Hematopoietic multipotent progenitor cell (in vitro differentiated cells): ENCODE data around the gene TMEM135. TPM values are rescaled to one million over a fixed set of nuclear protein-coding genes. Genes with fewer than 3 reads are reported as not detected.

ENCODE experiments used
- DNase-seq, 3 donors: peaks; one replicate each; pipeline ENCODE4 v3.0.0-alpha.2; 2011 to 2015; ENCODE audit warnings: low read depth in 2 of 3, low spot score in 2 of 3
- total RNA-seq: library from RNA; depleted of rRNA; stranded (reverse); fragments of >200 nt; gene quantifications from one replicate; pipeline ENCODE4 v1.2.3, GENCODE V29; 2012

The TMEM135 gene
- total RNA-seq, 1 donor: 8.3 TPM

DNA sequence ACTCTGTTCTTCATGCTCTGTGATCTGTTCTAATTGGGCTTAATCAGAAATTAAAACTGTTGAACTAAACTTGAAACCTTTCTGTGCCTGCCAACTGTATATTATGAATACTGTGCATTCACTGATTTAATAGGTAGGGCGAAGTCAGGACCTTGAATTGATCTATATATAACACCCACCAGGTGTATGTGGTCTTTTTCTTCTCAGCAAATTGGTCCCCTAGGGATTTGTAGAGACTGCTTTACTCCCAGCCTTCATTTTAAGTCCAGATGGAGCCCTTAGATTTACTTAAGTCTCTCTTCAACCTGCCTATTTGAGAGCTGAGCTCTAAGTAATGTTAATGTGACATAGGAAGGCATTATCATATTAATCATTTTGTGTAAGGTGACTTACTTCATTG, 257.5 kb downstream of the TMEM135 start:
- no peak for DNase-seq

DNA sequence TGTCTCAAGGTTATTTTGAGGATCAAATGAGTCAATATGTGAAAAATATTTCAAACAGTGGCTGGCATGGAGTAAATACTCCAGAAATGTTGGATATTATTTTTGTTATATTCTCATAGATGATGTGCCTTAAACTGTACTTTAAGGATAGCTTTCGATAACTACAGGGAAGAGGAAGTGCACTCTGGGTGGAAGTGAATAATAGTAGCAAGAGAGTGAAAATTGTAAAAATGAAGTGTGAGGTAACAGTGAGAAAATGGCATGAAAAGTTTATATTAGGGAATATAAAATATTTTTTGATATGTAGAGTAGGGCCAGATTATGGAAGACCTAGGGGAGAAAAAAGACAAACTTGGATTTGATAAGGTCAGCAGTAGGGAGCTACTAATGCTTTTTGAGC, 258.9 kb downstream of the TMEM135 start:
- no peak for DNase-seq

DNA sequence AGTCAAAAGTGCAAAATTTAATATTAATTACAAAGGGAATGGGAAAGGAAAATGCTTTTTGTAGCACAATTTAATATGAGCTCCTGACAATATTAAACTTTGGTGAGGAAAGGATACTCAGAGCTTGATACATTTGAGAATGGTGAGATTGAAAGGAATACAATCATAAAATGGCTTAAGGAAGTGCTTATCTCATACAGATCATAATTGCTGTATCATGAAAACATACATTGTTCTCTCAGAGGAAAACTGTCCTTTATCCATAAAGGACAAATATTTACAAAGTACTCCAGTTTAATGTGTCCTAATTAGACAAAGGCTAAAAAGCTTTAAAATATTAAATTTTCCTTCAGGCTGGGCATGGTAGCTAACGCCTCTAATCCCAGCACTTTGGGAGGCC, 260.4 kb downstream of the TMEM135 start:
- DNase-seq: no peak

DNA sequence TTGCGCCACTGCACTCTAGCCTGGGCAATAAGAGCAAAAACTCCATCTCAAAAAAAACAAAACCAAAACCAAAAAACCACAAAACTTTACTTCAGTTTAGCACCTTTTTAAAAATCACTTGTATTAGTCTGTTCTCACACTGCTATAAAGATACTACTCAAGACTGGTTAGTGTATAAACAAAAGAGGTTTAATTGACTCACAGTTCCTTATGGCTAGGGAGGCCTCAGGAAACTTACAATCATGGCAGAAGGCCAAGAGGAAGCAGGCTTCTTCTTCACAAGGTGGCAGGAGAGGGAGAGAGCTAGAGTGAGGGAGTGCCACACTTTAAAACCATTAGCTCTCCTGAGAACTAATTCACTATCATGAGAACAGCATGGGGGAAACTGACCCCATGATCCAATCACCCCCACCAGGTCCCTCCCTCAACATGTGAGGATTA, 261.3 kb downstream of the TMEM135 start:
- peak in 2 of 3 donors; percentile 2 to 9 for DNase-seq

DNA sequence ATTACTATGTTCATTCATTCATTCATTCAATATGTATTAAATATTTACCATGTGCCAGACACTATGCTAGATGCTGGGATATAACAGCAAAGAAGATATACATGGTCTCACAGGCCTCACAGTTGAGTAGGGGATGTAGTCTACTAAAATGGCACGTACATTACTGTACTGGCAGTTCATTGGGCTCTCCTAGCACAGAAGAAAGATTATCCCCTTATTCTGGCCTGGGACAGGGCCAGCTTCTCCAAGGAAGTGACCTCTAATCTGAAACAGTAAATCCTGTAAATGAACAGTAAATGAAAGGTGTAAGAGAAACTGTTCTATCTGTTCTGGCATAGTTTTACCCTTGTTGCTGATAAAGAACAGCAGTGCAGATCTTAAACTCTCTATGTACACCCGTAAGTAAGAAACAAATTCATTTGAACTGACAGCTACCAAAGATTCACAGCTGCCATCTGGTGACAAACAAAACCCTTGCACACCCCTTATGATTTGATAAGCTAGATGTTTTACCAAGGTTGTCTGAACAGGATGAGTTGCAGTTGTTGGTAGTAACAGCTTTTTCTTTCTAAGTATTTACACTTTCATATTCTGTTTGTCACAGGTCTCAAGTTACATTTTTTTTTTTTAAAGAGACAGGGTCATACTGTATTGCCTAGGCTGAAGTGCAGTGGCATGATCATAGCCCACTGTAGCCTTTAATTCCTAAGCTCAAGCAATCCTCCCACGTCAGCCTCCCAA, 263.1 kb downstream of the TMEM135 start:
- peak in 2 of 3 donors; percentile 1 to 21 for DNase-seq

DNA sequence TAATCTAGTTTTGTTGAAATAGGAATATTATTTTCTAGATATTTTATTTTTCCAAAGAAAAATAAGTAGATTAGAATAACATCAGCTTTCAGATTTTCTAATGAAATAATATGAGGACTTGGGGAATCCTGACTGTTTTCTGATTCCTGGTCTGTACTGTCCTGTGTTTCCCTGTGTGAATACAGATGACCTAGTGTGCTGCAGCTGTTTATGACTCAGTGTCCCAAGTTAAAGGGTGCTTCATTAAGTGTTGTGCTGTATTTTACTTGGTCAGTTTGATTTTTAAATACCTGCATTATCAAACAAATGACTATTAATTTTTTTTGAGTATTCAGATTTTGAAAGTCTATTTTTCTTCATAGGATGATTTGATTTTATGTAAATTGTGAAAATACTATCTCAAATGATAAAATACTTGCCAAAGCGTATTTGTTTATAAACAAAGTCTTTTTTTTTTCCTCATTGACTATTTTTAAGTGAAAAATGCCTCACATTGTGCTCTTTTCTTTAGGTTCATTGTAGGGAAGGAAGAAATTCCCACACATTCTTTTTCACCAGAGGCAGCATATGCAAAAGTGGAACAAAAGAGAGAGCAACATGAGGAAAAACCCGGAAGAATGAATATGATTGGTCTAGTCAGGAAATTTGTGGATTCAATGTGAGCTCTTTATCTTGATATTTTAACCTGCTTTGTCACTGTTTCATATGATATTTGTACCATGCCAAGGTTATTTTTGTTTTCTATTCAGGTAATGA, 264.2 kb downstream of the TMEM135 start:
- DNase-seq: no peak

DNA sequence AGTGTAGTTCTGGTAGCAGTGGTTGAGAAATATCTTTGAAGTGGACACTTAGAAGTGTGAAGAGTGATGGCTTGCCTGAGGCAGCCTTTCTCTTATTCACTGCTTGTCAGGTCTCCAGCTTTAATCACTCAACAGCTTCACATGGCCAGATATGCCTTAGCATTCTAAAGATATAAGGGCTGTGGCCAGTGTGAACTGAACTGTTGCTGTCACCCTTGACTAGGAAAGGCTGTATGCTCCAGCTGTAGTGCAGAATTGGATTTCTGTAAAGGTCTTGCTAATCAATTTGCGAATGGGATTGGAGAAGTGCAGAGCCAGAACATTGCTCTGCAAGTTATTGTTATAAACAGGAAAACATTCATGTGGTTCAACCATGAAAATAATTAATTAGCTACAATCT, 266.7 kb downstream of the TMEM135 start:
- no peak for DNase-seq

DNA sequence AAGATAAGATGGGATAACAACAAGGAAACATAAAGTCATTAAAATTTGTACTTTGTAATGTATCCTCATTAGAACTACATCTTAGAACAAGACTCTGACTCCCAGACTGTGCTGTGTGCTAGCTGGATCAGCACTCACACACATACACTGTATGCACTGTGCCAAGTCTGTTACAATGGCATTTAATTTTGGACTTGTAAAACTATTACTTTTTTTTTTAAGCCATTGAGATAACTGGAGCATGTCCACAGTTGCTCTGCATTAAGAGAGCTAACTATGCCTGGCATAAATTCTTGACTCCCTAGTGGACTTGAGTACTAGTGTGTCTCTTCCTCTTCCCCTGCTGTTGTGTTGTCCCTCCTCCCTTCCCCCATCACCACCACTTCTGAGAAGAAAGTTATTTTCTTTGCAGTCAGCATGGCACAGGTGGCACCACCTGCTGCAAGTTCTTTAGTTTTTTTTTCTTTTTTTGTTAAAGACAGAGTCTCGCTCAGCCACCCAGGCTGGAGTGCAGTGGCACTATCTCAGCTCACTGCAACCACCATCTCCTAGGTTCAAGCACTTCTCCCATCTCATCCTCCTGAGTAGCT, 268.6 kb downstream of the TMEM135 start:
- DNase-seq: no peak

DNA sequence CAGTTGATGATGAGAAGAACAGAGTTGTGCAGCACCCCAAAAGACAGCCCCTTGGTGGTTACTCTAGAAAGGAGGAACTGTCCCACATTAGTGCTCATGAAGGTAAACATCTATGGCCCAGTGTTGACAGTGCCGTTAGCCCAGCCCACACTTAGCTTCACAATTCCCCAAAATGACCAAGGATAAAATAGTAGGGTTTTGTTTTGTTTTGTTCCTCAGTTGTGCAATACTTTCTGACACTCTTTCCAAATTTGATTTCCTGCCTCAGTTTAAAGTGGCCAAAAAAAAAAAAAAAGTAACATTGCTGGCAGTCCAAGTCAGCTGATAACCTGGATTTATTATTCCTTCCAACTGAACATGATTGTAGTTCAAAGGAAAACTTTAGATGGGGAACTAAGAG, 269.4 kb downstream of the TMEM135 start:
- DNase-seq: no peak

DNA sequence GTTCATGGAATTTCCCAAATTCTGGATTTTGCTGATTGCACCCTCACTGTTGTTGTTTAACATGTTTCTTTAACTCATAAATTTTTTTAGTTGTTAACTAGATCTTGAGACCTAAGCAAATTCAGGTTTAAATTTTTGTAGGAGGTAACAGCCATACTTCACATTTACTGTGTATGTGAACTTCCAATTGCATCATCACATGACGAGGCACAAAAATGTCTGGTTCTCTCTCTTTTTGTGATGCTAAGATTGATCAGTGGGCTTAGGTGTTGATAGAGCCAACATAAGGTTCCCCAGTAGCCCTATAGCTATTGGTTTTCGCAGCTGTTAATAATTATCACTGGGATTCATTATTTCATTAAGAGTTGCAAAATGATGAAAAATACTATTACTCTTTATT, 277.5 kb downstream of the TMEM135 start:
- no peak for DNase-seq

DNA sequence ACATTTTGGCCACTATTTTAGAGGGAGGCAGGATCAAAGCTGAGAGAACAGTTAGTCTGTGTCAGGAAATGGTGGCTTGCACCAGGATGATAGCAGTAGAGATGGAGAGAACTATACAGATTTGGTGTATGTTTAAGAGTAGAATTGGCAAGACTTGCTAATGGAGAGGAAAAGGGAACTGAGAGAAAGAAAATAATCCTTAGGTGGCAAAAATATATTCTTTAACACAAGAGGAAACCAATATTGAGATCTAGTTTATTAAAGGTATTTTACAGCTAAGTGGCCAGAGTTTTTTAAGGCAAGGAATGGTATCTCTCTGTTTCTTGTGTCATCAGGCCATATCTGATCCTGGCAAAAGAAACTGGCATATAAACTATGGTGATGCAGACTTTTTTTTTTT, 278.8 kb downstream of the TMEM135 start:
- no peak for DNase-seq

DNA sequence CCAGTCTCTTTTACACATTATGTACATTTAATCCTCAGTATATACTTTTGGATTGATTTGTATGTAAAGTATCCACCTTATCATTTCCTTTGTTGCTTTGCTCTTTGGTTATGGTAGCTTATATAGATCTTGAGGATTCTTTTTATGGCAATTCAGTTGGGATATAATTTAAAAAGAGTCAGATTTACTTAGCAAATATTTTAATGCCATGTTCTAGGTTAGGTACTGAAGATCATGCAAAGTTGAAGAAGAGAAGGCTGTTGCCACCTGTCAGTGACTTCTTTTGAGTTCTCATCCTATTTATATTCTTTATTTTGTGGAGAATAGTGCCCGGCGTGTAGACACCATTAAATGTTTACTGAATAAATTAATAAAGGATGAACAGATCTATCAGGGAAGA, 279.7 kb downstream of the TMEM135 start:
- DNase-seq: no peak

DNA sequence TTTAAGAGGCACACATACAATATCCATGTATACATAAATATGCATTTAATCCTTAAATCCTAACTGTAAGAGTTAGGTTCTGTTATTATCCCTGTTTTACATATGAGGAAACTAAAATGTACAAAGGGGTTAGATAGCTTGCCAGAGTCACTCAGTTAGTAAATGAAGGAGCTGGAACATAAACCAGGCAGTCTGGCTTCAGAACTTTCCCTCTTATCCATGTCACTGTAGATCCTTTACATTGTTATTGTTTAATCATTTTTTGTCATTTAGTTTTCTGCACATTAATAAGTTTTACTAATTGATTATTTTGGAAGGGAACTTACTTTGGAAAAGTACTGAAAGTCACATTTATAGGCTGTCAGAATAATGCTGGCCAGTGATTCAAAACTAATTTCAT, 282.4 kb downstream of the TMEM135 start:
- no peak for DNase-seq

DNA sequence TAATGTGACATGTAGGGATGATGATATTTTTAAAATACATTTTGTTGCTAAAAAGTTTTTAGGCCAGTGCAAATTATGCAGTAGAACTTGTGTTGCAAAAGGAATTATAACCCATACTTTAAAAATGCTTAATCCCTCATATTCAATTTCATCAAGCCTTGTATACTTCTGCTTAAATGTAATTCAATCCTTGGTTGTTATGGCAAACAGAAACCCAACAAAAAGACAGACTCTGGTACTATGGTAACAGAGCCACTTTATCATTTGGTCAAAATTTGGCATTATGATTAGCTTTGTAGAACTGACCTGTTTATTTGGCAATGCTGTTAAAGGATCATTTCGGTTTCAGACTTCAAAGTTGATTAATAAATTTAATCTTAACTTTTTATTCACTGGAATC, 284.8 kb downstream of the TMEM135 start:
- no peak for DNase-seq

DNA sequence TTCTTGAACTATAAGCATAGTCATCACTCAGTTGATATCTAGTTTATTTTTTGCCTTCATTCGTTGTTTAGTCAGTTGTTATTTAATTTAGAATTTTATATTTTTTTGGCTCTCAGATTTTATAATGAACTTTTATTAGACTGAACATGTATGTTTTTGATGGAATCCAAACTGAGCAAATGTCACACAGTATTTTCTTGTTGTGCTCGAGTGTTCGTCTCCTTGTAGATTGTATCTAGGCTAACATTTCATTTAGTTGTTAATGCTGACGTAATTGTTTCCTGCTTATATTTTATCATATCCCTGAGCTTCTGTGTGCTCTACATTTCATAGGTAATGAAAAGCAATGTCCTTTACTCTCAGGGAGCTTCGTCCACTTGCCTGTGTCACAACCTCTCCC, 286.2 kb downstream of the TMEM135 start:
- DNase-seq: no peak

DNA sequence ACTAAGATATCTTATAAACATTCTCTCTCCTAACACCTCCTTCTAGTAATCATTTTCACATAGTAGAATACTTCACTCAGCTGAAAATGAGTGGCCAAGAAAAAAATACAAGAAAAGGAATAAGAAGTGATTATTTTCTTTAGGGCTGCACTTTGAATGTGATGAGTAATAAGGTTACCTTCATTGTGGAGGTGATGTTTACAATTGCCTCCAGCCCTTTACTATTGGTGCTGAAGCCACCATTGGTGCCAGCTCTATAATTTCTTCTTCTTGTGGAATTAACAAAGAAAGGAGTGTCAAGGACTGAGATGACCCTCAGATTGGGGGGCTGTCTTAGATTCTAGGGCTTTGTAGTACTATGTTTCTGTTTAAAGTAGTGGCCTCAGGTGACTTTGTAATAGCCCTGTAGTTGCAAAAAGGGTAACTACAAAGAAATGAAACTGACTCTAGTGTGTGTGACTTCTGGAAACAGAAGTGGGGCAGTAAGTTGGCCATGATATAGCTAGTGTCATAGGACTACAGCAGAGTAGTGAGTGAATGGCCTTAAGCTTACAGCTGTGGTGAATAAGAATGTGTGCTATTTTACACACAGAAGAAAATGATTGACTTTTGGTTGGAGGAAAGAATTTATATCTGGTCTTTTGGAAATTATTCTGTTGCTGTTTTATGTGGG, 287.2 kb downstream of the TMEM135 start:
- DNase-seq: no peak

DNA sequence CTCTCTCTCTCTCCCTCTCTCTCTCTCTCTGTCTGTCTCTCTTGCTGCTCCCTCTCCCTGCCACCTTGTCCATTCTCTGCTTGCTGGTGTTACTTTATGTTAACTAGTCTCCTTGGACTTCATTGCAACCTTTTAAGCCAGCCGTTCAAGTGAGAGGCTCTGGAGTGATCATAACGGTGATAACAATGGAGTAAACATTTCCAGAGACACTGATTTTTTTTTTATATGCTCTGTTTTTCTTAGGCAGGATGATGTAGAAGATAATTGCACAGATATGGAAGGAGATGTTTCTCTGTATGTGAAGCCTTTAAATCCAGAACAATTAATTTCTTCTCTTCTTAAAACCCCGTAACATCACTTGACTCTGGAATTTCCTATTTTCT, 287.7 kb downstream of the TMEM135 start:
- DNase-seq: no peak

DNA sequence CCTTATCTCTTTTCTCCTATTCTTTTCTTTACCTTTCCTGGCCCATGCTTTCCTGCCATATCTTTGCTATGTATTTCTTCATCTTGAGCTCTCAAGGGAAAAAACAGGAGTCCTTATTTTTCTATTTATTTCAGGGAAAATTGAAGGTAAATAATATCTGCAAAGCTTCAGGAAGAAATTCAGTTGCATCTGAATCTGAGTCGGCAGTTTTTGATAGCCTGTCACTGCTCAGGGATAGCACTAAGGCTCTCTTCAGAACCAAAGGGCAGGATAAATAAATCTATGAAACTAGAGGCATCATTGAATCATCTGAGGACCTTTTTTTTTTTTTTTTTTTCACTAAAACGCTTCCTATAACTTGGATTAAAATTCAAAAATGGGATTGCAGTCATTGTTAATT, 288.9 kb downstream of the TMEM135 start:
- no peak for DNase-seq

DNA sequence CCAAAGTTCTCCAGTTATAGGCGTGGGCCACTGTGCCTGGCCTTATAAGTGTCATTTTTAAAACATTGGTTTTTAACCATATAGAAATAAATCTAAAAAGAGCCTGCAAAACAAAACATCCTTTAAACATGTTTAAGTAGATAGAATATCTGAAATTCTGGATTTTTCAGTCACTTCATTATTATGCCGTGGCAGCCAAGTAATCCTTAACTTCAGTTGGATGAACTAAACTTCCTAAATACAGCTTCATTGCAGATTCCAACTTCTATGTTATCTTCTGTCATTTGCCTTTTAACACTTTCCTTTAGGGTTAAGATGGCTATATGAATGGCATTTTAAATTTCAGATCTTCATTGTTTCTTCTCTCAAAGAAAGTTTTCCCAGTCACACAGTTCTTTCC, 291.4 kb downstream of the TMEM135 start:
- no peak for DNase-seq

DNA sequence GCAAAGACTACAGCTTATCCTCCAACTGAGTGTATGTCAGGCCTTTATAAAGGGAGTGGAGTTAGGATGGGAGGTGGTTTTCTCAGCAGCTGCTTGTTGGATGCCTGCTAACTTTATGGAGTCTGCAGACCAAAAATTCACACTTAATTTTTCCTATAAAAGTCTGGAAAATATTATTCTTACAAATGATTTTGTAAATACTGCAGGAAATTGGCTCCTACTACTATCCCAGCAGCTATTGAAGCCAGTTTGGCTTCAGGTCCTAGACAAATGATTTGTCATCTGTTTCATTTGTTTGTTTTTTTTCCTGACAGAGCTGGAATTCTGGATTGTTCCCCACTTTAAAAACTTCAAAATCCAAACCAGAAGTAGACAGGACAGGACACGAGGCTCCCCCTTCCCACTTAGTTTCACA, 292.5 kb downstream of the TMEM135 start:
- DNase-seq: no peak

DNA sequence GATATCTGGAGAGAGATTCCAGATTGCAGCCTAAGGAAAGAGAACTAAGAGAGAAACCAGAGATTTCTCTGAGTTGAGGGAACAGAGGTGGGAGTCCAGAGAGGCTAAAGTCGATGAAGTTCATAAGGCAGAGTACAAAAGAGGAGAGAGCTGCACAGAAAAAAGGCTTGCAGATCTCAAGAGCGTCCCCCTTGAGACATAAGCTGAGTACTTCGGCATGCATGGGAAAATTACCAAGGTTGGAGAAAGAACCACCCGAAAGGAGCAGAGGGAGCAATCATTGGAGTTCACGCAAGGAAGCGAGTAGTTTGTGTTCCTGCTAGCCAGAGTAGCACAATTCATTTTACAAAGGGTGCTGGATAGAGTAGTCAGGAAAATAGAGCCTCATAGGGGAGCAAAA, 293.5 kb downstream of the TMEM135 start:
- DNase-seq: no peak
